SKM-1 (cell line): ENCODE measurements around the gene LTBP1.
A peak's percentile ranks its signal among the peaks of the same experiment; 100 is the strongest.
"Not testable (repeated sequence)": the region's sequence is repeated elsewhere in the genome, so short reads cannot be mapped to it uniquely, and the experiment has no call there.

Experiments used
- DNase-seq: peaks from one replicate; lab custom pipeline; 2025; ENCODE audit not compliant: unreplicated experiment; lab: John Stamatoyannopoulos, UW

Gene LTBP1

DNA sequence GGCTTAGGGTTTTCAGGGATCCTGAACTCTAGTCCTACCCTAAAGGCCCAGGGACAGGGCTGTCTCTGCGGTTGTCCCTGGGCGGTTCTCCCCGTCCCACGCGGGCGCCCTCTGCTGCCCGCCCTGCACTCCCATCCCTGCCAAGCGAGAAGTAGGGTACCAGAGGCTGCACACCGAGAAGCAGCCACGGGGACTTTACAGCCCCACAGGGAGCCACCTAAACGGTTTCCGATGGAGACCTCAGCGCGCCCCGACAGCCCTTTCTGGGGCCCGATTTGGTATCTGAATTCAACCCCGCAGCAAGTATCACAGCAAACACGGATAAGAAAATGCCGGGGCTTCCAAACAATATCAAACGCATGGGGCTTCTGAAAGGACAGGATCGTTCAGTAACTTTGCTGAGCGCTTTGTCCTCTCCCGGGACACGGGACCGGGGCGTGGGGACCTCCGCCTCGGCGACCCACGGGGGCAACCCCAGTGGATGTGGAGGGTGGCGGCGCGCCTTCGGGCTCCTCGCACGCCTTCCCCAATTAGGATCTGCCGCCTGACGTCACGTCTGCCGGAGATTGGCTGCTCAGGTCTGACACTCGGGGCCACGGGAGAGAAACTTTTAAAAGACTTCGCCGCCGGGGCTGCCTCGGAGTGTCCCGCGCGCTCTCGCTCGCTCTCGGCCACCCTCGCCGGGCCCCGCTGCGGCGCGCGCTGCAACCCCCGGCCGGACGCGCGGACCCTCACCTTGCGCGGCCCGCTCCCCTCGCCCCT lies at the start of gene LTBP1:
TSS of gene LTBP1 (plus strand) at position 640 of the 762 bp plus-strand sequence. CDS start 372 bp downstream, outside the sequence.
- peak; percentile 17 for DNase-seq

DNA sequence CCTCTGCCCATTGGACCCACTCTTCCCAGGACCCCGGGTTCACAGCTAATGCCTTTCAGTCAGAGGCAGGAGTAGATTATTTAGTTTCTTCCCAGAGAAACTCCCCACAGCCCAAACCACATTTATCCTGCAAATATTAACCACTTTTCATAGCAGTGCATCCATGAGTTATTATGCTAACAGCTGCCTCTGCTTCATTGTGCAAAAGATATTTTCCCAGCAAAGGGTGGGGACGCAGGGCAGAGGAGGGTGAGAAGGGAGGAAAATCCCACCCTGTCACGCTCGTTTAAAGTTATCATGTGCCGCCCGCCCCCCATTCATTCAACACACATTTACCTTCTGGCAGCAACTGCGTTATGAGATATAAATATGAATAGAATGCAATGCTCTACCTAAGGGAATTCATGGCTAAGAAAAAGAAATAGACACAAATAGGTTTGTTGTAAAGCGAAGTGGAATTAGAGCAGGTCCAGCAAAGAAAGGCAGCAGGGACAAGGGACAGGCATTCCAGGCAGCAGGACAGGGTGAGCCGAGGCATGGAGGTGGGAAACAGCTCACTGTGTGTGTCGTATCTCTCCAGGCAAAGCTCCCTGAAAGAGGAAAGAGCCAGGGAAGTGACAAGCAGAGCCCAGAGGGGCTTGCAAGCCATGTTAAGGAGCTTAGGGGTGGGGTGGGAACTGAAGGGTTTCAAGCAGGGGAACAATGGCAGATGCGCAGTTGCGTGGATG lies 46.3 kb upstream of the LTBP1 start:
- DNase-seq, result no peak

- DNase-seq, result peak; percentile 4
Measured at GRCh38 chr2:32901313-32901712, 45.4 kb upstream of the LTBP1 start.

DNA sequence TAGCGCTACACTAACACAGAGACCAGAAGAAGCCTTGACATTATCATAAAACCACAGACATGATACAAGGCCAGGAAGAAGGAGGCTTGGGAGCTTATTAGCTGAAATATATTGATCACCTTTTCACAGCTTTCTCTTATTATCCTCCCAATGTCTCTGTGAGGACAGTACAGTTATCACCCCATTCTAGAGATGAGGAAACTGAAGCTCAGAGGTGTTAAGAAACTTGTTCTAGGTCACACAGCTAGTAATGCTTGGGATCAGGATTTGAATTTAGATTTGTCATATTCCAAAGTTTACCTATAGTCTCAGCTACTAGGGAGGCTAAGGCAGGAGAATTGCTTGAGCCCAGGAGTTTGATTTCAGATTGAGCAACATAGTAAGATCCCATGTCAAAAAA lies 44.6 kb upstream of the LTBP1 start:
- DNase-seq, result no peak

GRCh38 chr2:32902986-32903385 lies 43.8 kb upstream of the LTBP1 start:
- DNase-seq, result no peak

DNA sequence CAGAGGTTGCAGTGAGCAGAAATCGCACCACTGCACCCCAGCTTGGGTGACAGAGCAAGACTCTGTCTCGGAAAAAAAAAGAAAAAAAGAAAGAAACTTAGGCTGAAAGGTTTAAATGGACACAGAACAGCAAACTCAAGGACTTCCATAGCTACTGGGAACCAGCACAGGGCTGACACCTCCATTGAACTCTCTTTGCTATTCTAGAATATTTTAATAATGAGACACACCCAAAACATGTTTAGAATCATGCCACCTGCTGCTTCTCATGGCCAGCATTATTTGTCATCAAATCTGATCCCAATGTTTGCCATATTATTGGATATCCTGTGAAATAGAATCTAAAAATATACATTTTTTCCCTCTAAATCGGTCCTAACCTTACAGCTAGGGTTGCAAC lies 42.7 kb upstream of the LTBP1 start:
- DNase-seq, result no peak

- DNase-seq, result no peak
Measured at GRCh38 chr2:32904751-32905150, 42.0 kb upstream of the LTBP1 start.

- DNase-seq, result no peak
Measured at GRCh38 chr2:32905270-32905669, 41.5 kb upstream of the LTBP1 start.

GRCh38 chr2:32910883-32911598 lies 35.7 kb upstream of the LTBP1 start:
- DNase-seq, result no peak

- DNase-seq, result no peak
Measured at GRCh38 chr2:32915694-32916093, 31.1 kb upstream of the LTBP1 start.

DNA sequence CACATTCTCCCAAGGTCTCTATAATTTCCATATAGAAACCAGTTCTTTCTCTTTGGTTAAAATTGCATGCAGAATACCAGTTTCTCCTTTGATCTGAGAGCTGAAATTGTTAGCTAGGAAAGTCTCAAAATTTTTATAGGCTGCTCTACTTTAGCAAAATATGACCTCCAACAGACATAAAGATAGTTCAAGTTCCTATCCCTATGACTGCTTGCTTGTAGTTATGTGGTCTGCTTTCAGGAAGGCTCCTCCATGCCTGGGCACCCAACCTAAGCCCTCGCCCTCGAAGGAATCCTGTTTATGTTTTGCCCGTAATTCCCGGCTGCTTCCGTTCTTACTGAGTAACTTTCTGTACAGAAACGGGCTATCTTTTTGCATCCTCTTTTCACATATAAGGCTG lies 28.0 kb upstream of the LTBP1 start:
- no peak for DNase-seq

GRCh38 chr2:32919901-32920300 lies 26.9 kb upstream of the LTBP1 start:
- DNase-seq, result not testable (repeated sequence)

GRCh38 chr2:32921486-32921885 lies 25.3 kb upstream of the LTBP1 start:
- DNase-seq, result not testable (repeated sequence)

DNA sequence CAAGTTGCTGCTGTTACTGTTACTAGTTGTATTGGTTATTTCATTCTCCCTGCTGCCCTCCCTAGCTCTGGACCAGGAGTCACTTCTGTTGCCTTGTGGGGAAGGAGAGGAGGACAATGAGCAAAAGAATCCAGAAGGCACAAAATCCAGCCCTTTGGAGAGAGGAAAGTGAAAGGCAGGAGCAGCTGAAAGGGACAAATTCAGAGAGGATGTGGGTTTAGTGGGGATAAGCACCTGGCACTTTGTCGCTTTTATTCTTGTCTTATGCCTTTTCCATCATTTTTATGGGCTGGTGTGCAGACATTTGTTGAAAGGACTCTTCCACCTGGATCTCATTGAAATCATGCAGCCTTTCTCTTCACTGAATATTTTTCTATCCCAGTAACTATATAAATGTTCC lies 24.3 kb upstream of the LTBP1 start:
- no peak for DNase-seq

- DNase-seq, result no peak
Measured at GRCh38 chr2:32923109-32923508, 23.6 kb upstream of the LTBP1 start.

DNA sequence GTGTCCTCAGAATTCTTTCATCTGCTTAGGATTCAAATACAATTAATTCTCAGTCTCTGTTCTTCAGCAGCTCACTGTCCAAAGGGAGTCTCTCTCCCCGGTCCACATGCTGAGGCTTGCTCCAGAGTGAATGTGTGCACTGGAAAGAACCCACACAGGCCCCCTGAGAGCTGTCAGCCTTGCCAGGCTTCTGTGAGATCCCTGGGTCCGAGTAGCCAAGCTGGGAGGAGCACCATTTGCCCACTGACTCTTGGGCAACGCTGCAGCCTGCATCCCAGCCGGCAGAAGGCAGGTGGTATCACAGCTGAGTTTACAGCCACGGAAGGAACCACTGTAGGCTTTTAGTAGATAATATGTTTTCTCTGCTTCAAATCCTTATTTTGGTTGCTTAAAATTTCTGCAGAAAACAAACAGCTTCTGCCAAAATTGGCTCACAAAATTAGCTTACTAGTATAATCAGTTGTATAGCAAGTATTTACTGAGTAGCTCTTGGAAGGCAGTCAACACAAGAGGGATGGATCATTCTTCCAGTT lies 21.4 kb upstream of the LTBP1 start:
- no peak for DNase-seq

GRCh38 chr2:32925976-32926707 lies 20.6 kb upstream of the LTBP1 start:
- DNase-seq, result no peak

DNA sequence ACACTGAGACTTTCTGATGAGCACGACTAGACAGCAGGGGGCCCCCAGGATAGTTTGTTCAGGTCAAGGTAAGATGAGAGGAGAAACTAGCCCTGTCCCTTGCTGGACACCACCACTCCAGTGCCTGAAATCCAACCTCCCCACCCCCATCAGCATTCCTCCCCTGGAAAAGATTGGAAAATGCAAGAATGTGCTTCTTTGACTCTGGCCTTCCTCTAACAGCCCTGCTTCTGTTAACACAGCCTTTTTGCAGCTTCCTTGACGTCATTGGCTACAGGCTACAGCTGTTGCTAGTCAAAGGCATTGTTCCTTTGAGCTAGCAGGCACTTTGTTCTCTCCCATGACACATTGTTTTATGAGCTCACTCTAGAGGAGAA lies 20.1 kb upstream of the LTBP1 start:
- no peak for DNase-seq

DNA sequence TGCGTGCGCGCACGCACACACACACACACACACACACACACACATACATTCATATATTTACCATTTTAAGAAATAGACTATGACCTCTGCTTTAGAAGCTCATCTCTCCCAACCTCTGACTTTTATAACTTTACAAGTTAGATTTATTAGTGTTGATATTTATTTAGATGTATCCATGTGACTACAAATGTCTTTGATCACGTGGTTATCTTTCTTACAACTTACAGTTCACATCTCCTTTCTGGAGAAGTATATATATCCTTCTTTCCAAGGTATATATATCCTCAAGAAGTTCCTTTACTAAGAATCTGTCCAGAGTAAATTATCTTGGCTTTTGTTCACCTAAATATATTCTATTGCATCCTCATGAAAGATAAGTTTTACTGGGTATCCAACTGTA lies 16.3 kb upstream of the LTBP1 start:
- no peak for DNase-seq

DNA sequence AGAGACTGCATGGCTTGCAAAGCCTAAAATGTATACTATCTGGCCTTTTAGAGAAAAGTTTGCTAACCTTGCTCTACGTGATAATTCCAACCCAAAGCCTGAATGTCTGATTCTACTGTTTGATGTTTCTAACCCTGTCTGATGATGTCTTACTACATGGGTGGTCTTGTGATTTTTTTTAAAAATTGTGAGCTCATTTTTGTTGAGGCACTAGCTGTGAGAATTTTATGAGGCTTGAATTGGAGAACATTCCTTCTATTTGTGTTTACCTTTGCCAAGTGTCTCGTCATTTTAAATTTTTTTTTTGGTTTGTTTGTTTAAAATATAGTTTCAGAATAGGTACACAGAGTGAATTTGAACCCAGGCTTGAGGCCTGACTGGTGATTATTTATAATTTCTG lies 15.2 kb upstream of the LTBP1 start:
- no peak for DNase-seq
